Osteoblast (primary cell): ENCODE measurements around the gene DPF1. TPM values are rescaled to one million over a fixed set of nuclear protein-coding genes. Genes with fewer than 3 reads are reported as not detected.

Source experiments
- DNase-seq: peaks from one replicate; pipeline ENCODE4 v3.0.0; 2011; ENCODE audit warnings: low spot score, mixed read lengths; ENCODE audit not compliant: insufficient read length; ENCODE audit errors: missing footprints
- H2AFZ ChIP-seq: 2 replicates; pipeline ENCODE4 v1.6.0; 2011; ENCODE audit warnings: mild to moderate bottlenecking, low read length
- H3K27ac ChIP-seq: 2 replicates; pipeline ENCODE4 v1.5.1; 2011; ENCODE audit warnings: mild to moderate bottlenecking, low read depth, low read length, moderate library complexity
- H3K27me3 ChIP-seq: 2 replicates; pipeline ENCODE4 v1.6.0; 2012; ENCODE audit warnings: mild to moderate bottlenecking, control low read depth, inconsistent platforms, low read length, moderate library complexity; ENCODE audit not compliant: insufficient read depth
- H3K36me3 ChIP-seq: 2 replicates; pipeline ENCODE4 v1.5.1; 2011; ENCODE audit warnings: mild to moderate bottlenecking, low read length, control low read depth, moderate library complexity; ENCODE audit not compliant: insufficient read depth
- H3K4me1 ChIP-seq: 2 replicates; pipeline ENCODE4 v1.5.1; 2011; ENCODE audit warnings: mild to moderate bottlenecking, low read length, control low read depth, moderate library complexity; ENCODE audit not compliant: insufficient read depth
- H3K4me2 ChIP-seq: 2 replicates; pipeline ENCODE4 v1.6.0; 2011; ENCODE audit warnings: mild to moderate bottlenecking, low read length; ENCODE audit not compliant: insufficient read depth
- H3K4me3 ChIP-seq: fragments of 200-600 bp; sonication (generic); 3 replicates; pipeline ENCODE4 v1.5.1; 2012; ENCODE audit warnings: mild to moderate bottlenecking, low read length, inconsistent platforms; ENCODE audit not compliant: insufficient read depth
- H3K79me2 ChIP-seq: 2 replicates; pipeline ENCODE4 v1.6.0; 2012; ENCODE audit warnings: mild to moderate bottlenecking, low read length, control low read depth, inconsistent platforms; ENCODE audit not compliant: insufficient read depth
- H3K9me3 ChIP-seq: 2 replicates; pipeline ENCODE4 v1.5.1; 2011; ENCODE audit warnings: low read depth, low read length, control low read depth
- H4K20me1 ChIP-seq: 2 replicates; pipeline ENCODE4 v1.6.0; 2012; ENCODE audit warnings: mild to moderate bottlenecking, low read length, control low read depth; ENCODE audit not compliant: insufficient read depth
- total RNA-seq: library from RNA; depleted of rRNA; stranded (reverse); fragments of >200 nt; gene quantifications from 2 replicates; pipeline ENCODE4 v1.2.3, GENCODE V29; 2012
- TF ChIP-seq, protein P1 (sequence below): IDR thresholded peaks from 2 replicates; pipeline ENCODE4 v1.5.1; 2011; ENCODE audit warnings: mild to moderate bottlenecking, low read depth, low read length, moderate library complexity; ENCODE audit errors: extremely low read depth

Gene DPF1
- total RNA-seq, 1 donor, result 0.72 TPM

DNA sequence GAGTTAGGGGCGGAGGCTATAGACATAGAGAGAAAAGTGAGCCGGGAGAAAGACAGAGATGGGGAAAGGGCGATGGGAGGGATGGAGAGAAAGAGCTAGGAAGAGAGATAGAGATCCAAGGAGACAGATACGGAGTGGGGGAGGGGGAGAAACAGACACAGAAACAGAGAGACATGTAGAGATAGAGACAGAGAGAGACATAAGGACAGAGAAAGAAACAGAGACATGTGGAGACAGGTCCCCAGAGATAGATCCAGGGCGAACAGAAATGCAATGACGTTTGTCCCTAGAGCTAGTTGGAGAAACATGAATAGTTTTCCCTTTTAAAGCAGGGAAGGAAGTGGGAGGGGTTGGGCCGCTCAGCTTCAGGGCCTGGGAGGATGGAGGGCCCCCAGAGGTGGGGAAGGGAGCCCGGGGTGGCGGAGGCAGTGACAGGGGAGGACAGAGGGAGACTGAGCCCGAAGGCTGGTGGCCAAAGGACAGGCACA, 27.6 kb upstream of the DPF1 start:
- TF ChIP-seq, protein P1, sequence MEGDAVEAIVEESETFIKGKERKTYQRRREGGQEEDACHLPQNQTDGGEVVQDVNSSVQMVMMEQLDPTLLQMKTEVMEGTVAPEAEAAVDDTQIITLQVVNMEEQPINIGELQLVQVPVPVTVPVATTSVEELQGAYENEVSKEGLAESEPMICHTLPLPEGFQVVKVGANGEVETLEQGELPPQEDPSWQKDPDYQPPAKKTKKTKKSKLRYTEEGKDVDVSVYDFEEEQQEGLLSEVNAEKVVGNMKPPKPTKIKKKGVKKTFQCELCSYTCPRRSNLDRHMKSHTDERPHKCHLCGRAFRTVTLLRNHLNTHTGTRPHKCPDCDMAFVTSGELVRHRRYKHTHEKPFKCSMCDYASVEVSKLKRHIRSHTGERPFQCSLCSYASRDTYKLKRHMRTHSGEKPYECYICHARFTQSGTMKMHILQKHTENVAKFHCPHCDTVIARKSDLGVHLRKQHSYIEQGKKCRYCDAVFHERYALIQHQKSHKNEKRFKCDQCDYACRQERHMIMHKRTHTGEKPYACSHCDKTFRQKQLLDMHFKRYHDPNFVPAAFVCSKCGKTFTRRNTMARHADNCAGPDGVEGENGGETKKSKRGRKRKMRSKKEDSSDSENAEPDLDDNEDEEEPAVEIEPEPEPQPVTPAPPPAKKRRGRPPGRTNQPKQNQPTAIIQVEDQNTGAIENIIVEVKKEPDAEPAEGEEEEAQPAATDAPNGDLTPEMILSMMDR, result no peak
- Histone ChIP-seq H3K4me1 (peaks cover 14% of the 10 kb centered on the region), H4K20me1 (no peaks in the 10 kb centered on the region), H3K27ac (no peak overlapping the region), H3K4me2 (peak overlapping the region; percentile 74), H3K27me3 (peaks cover 4% of the 10 kb centered on the region), H3K9me3 (no peaks in the 10 kb centered on the region), H3K4me3 (peak overlapping the region; percentile 42), H3K36me3 (no peaks in the 10 kb centered on the region), H3K79me2 (no peaks in the 10 kb centered on the region), H2AFZ (peak overlapping the region; percentile 93)
- peak; percentile 86 for DNase-seq

DNA sequence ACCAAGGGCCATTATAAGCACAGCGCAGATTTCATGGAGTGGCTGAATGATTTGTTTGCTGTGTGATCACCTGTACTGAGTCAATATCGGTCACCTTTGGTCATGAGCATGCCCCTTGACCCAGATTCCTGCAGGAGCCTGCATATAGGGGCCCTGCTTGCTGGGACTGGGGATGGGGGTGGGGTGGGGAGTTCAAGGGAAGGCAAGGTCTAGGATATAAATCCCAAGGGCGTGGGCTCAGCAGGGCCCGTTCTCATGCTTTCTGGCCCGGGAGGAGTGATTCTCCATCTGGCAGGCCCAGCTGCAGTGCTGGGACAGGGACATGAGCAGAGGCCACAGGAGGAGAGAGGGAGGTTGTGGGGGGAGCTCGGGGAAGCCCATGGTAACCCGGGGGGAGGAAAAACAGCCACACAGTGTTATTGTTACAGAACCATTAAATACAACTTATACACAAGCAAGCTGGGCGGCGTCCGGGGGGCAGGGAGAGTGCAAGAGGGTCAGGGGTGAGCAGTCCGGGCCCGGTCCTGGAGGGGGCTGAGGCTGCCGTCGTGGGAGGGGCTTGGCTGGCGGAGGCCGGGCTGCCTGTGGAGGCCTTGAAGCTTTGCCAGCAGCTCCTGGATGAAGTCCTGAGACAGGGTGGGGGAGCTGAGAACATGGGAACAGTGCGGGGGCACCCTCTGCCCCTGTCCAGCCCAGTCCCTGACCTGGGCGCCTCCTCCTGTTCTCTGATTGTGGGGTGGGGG, 27.0 kb upstream of the DPF1 start:
- Histone ChIP-seq H2AFZ (peak overlapping the region; percentile 93), H3K4me3 (peak overlapping the region; percentile 42)
- TF ChIP-seq, protein P1, result no peak

DNA sequence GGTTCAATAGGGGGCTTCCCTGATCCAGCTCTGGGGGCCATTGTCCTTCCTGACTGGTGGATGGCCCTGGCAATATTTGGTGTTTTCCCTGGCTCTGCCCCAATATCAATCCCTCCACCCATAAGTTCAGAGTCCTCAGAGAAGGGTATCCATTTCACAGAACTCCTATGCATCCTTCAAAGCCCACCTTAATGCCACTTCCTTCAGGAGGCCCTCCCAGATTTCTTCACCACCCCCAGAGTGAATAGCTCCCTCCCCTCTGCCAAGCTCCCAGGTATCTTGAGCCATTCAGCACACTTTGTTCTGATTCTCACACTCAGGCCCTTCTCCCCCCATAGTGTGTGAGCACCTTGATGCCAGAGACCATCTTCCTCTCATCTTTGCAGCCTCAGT, 26.4 kb upstream of the DPF1 start:
- TF ChIP-seq, protein P1, result no peak
- Histone ChIP-seq H3K4me1 (peaks cover 20% of the 10 kb centered on the region), H3K27ac (no peak overlapping the region)

More for the DNA sequence above, 27.0 kb upstream of the DPF1 start:
- Histone ChIP-seq H4K20me1 (no peaks in the 10 kb centered on the region), H3K4me2 (peak overlapping the region; percentile 74), H3K27me3 (no peaks in the 10 kb centered on the region), H3K79me2 (no peaks in the 10 kb centered on the region), H3K9me3 (no peaks in the 10 kb centered on the region), H3K27ac (no peak overlapping the region), H3K4me1 (peaks cover 17% of the 10 kb centered on the region), H3K36me3 (no peaks in the 10 kb centered on the region)
- peak; percentile 77 for DNase-seq

DNA sequence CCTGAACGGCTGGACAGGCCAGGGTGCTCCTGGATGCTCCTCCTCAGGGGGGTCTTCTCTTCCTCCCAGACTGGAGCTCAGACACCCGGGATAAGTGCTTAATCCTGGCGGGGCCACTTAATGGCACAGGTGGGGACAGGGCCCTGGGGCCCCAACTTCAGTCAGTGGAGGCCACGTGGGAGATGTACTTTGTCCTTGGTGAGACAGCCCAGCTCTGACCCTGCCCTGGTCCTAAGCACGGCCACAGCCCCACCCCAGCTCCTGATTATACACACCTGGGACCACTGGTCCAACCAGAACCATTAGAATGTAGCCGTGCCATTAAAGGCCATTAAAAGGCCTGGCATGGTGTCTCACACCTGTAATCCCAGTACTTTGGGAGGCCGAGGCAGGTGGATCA, 24.4 kb upstream of the DPF1 start:
- no peak for DNase-seq
- no peak overlapping the region for H2AFZ ChIP-seq
- H3K27ac ChIP-seq, result no peak overlapping the region
- no peaks in the 10 kb centered on the region for H3K36me3 ChIP-seq
- H4K20me1 ChIP-seq, result no peaks in the 10 kb centered on the region
- no peaks in the 10 kb centered on the region for H3K79me2 ChIP-seq
- H3K27me3 ChIP-seq, result no peaks in the 10 kb centered on the region
- no peaks in the 10 kb centered on the region for H3K9me3 ChIP-seq
- H3K4me2 ChIP-seq, result no peak overlapping the region
- TF ChIP-seq, protein P1, result no peak
- peaks cover 20% of the 10 kb centered on the region for H3K4me1 ChIP-seq
- no peak overlapping the region for H3K4me3 ChIP-seq

More for the DNA sequence above, 26.4 kb upstream of the DPF1 start:
- H2AFZ ChIP-seq, result no peak overlapping the region
- no peaks in the 10 kb centered on the region for H3K9me3 ChIP-seq
- H3K4me3 ChIP-seq, result no peak overlapping the region
- peak; percentile 29 for DNase-seq
- no peak overlapping the region for H3K4me2 ChIP-seq
- no peaks in the 10 kb centered on the region for H3K36me3 ChIP-seq
- no peaks in the 10 kb centered on the region for H3K79me2 ChIP-seq
- no peaks in the 10 kb centered on the region for H4K20me1 ChIP-seq
- no peaks in the 10 kb centered on the region for H3K27me3 ChIP-seq
